ENCODE results near the gene NPS.

The NPS gene

DNA sequence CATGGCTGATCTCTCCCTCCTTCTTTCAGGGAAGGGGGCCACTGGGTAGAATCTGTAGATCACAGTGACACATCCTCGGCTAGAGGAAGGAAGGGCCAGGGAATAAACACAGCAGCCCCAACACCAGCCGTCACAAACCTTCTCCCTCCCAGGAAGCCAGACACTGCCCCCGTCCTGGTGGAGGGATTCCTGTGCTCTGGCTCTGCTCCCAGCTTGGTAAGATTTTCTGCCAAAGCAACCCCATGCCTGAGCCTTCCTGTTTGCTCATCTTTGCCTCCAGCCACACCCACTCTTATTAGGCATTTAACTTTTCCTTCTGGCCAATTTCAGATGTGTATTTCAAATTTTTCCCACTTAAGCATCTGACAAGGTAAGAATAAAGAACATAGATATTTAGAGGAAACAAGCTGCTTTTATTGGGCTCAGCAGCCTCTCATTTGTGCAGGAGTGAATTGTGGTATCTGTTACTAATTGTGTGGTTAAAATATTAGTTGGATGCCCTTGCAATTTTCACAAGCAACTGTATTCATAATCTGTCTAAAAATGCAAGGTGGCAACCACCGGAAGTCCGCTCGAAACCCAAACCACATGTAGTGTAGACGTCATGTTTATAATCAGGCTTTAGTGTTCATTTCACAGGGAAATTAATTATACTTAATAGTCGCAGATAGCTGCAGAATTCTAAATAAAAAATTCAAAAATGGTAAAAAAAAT lies 13.2 kb upstream of the NPS start:
- no peak for TF ChIP-seq CTCF (IDR thresholded peaks at IDR 0.05)
- Histone ChIP-seq H3K4me3 (ENCODE audit: low read depth, low read length) (no peak overlapping the region), H3K79me2 (no peaks in the 10 kb centered on the region), H2AFZ (no peak overlapping the region), H3K9ac (no peak overlapping the region), H3K27ac (no peak overlapping the region), H3K9me3 (ENCODE audit: control insufficient read depth, low read length) (no peaks in the 10 kb centered on the region), H3K4me1 (no peaks in the 10 kb centered on the region), H3K4me2 (ENCODE audit: low read length) (no peak overlapping the region), H3K27me3 (ENCODE audit: control insufficient read depth, insufficient read depth, low read length) (no peaks in the 10 kb centered on the region), H3K36me3 (ENCODE audit: control insufficient read depth, insufficient read depth, low read length) (no peaks in the 10 kb centered on the region)

- H3K4me3 ChIP-seq (ENCODE audit: low read depth, low read length): no peak overlapping the region
- H3K27me3 ChIP-seq (ENCODE audit: control insufficient read depth, insufficient read depth, low read length): no peaks in the 10 kb centered on the region
- no peak overlapping the region for H2AFZ ChIP-seq
- no peak overlapping the region for H3K27ac ChIP-seq
- no peaks in the 10 kb centered on the region for H3K4me1 ChIP-seq
- no peak for TF ChIP-seq CTCF (IDR thresholded peaks at IDR 0.05)
- H3K79me2 ChIP-seq: no peaks in the 10 kb centered on the region
- H3K9me3 ChIP-seq (ENCODE audit: control insufficient read depth, low read length): no peaks in the 10 kb centered on the region
- H3K36me3 ChIP-seq (ENCODE audit: control insufficient read depth, insufficient read depth, low read length): no peaks in the 10 kb centered on the region
- no peak overlapping the region for H3K9ac ChIP-seq
- no peak overlapping the region for H3K4me2 ChIP-seq (ENCODE audit: low read length)
Observed at GRCh38 chr10:127536972-127537760, 11.9 kb upstream of the NPS start.

GRCh38 chr10:127537924-127538323 lies 11.2 kb upstream of the NPS start:
- Histone ChIP-seq H3K27ac (no peak overlapping the region), H2AFZ (no peak overlapping the region), H3K27me3 (ENCODE audit: control insufficient read depth, insufficient read depth, low read length) (no peaks in the 10 kb centered on the region), H3K9ac (no peak overlapping the region), H3K79me2 (no peaks in the 10 kb centered on the region), H3K9me3 (ENCODE audit: control insufficient read depth, low read length) (no peaks in the 10 kb centered on the region), H3K4me1 (no peaks in the 10 kb centered on the region), H3K36me3 (ENCODE audit: control insufficient read depth, insufficient read depth, low read length) (no peaks in the 10 kb centered on the region), H3K4me3 (ENCODE audit: low read depth, low read length) (no peak overlapping the region), H3K4me2 (ENCODE audit: low read length) (no peak overlapping the region)
- TF ChIP-seq CTCF (IDR thresholded peaks at IDR 0.05): no peak

DNA sequence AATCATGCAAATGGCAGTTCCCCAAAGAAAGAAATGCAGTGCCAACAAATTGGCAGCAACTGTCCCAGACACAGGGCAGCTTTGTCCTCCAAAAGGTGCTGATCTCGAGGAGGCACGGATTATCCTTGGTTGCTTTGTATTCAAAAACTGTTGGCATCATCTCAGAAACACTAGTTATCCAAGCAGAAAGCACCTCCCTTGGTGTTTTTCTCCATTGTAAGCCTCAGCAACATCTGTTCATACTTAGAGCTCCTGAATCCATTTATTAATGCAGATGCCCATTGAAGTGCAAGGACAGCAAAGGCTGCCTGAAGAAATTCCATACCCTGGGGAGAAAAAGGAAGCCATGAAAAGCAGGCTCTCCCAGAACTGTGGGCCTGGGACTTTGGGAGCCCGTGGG lies 1.1 kb upstream of the NPS start:
- H3K4me1 ChIP-seq: no peaks in the 10 kb centered on the region
- no peak overlapping the region for H3K27ac ChIP-seq
- H3K27me3 ChIP-seq (ENCODE audit: control insufficient read depth, insufficient read depth, low read length): no peaks in the 10 kb centered on the region
- H2AFZ ChIP-seq: no peak overlapping the region
- no peak overlapping the region for H3K9ac ChIP-seq
- TF ChIP-seq CTCF (IDR thresholded peaks at IDR 0.05): no peak
- H3K36me3 ChIP-seq (ENCODE audit: control insufficient read depth, insufficient read depth, low read length): no peaks in the 10 kb centered on the region
- H3K4me3 ChIP-seq (ENCODE audit: low read depth, low read length): no peak overlapping the region
- H3K9me3 ChIP-seq (ENCODE audit: control insufficient read depth, low read length): no peaks in the 10 kb centered on the region
- H3K79me2 ChIP-seq: no peaks in the 10 kb centered on the region
- H3K4me2 ChIP-seq (ENCODE audit: low read length): no peak overlapping the region
